Measurements from ENCODE around the gene TRMT112.
"Not testable (repeated sequence)": the region's sequence is repeated elsewhere in the genome, so short reads cannot be mapped to it uniquely, and the experiment has no call there.

The TRMT112 gene

DNA sequence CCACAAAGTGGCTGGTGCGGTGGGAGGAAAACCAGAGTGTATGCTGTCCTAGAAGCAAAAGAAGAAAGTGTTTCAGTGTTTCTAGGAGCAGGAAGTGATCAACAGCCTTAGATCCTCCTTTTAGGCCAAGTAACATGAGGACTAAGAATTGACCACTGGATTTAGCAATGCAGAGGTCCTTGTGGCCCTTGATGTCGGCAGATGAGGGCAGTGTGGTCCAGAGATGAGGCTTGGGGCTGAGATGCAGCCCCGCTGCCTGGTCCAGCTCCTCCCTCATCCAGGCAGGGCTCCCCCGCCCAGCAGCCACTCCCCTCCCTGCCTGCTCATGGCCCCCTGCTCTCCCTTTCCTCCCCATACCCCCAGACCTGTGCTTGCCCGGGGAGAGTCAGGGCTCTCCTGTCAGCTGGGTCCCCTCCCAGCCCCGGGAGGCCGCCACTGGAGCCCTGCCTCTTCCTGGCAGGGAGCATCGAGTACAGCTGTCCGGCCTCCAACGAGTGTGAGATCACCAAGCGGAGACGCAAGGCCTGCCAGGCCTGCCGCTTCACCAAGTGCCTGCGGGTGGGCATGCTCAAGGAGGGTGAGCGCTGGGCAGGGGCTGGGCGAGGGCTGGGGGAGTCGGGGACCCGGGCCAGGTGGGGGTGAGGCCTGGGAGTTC is 3.7 kb downstream of the TRMT112 start:
- DNase-seq (ENCODE audit: low read depth in 1 of 2, low spot score in 1 of 2) = no peak

DNA sequence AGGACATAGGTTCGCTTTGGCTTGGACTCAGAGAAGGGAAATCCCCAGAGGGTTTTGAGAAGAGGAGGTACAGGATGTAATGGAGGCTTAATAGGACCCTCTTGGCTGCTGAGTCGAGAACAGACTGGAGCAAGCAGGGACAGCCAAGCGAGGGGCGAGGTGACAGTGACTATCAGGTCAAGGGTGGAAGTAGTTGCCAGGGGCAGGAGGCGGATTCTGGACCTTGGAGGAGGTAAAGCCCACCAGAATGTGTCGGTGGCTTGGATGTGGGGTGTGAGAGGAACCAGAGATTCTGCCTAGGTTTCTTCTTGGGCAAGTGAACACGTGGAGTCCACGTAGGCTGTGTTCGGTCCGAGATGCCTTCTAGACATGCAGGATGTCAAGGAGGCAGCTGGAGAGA is 4.4 kb downstream of the TRMT112 start:
- no peak for DNase-seq (ENCODE audit: low read depth in 1 of 2, low spot score in 1 of 2)

DNA sequence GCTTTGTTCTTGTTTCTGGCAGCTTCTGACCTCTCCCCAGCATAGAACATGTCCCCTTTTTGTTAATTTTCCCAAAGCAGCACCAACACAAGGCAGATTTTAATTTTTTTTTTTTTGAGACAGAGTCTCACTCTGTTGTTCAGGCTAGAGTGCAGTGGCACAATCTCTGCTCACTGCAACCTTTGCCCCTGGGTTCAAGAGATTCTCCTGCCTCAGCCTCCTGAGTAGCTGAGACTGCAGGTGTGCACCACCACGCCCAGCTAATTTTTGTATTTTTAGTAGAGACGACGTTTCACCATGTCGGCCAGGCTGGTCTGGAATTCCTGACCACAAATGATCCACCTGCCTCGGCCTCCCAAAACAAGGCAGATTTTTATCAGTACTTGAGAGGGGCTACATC is 9.6 kb downstream of the TRMT112 start:
- DNase-seq (ENCODE audit: low read depth in 1 of 2, low spot score in 1 of 2) = not testable (repeated sequence)

DNA sequence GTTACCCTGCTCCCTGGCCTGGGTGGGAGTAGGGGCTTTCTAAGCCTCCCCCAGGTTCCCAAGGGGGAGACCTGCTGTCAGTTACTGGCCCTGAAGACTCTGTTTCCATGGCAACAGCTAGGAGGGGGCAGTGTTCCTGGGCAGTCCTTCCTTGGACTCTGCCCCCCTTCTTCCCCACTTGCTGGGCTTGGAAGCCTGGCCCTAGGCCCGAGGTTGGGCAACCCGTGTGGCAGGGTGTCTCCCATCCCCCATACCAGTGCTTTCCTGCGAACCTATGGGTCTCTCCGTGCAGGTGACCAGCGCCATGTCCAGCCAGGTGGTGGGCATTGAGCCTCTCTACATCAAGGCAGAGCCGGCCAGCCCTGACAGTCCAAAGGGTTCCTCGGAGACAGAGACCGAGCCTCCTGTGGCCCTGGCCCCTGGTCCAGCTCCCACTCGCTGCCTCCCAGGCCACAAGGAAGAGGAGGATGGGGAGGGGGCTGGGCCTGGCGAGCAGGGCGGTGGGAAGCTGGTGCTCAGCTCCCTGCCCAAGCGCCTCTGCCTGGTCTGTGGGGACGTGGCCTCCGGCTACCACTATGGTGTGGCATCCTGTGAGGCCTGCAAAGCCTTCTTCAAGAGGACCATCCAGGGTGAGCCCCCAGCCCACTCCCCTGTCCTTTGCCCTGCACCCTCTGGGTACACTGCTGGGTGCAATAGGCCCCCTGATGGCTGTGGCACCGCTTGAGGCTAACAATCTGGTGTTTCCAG is 10.3 kb downstream of the TRMT112 start:
- DNase-seq (ENCODE audit: low read depth in 1 of 2, low spot score in 1 of 2) = no peak

DNA sequence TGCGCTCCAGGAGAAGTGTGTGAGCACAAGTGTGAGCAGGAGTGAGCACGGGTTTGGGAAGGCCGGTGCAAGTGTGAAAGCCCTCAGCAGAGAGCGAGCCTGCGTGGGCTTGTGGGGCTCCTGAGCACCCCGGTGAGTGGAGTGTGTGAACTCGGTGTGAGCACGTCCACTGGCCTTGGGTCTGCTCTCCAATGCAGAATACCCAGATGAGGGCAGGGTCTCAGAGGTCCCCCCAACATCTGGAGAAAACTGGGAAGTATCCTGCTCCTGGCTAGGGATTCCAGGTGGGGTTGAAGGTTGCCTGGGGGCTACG is 10.8 kb downstream of the TRMT112 start:
- no peak for DNase-seq (ENCODE audit: low read depth in 1 of 2, low spot score in 1 of 2)

DNA sequence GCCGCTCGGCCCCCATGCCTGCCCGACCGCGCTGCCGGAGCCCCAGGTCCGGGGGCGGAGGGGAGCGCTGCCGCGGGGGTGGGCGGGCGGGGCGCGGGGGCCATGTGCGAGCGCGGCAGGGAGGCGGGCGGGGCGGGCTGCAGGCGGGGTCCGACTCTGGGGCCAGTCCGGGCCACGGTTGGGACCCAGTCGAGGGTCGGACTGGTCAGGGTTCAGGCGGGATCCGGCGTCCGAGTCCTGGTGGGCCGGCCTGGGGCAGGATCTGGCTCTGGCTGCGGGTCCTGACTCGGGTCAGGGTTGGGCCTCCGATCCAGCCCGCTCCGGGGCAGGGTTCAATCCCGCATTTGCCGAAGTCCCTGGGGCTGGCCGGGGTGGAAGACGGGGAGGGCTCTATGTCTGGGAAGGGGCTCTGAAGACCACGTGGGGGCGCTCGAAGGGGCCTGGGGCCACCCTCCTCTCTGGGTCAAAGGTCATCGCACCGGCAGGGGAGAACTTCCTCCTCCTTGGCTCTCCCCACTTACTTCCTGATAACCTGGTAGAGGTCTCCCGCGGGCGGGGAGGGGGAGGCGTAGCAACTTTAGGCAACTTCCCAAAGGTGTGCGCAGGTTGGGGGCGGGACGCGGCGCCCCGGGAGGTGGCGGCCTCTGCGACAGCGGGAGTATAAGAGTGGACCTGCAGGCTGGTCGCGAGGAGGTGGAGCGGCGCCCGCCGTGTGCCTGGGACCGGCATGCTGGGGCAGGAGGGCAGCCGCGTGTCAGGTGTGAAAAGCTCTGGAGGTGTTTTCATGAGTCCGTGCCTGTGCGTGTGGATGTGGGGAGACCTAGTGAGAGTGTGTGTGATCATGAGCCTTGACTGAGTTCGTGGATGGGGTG is 11.4 kb downstream of the TRMT112 start:
- peak; percentile 48 to 57 for DNase-seq (ENCODE audit: low read depth in 1 of 2, low spot score in 1 of 2)

DNA sequence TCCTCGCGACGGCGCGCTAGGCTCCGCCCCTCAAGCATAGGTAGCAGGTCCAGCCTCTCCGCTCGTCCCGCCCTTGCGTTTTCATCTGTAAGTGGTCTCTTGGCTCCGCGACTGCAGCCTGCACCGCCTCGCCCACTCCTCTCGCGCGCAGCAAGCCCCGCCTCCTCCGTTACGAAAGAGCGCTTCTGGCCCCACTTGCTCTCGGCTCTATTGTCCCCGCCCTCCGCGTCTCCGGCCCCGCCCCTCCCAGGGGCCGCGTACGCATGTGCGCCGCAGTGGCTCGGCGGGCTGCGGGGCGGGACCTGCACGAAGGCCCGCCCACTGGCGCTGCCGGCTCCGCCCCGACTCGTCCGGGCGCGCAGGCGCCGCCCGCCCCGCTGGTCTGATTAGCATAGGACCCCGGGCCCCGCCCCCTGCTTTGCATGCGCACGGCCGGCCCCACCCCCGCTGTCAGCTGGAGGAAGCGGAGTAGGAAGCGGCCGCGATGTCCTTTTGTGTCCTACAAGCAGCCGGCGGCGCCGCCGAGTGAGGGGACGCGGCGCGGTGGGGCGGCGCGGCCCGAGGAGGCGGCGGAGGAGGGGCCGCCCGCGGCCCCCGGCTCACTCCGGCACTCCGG is 12.2 kb downstream of the TRMT112 start, which contains the start of gene ESRRA:
Gene ESRRA, plus strand, starts transcription at position 450 of the 616 bp plus-strand sequence. CDS start 1,656 bp downstream, outside the sequence.
- peak; percentile 99 for DNase-seq (ENCODE audit: low read depth in 1 of 2, low spot score in 1 of 2)

DNA sequence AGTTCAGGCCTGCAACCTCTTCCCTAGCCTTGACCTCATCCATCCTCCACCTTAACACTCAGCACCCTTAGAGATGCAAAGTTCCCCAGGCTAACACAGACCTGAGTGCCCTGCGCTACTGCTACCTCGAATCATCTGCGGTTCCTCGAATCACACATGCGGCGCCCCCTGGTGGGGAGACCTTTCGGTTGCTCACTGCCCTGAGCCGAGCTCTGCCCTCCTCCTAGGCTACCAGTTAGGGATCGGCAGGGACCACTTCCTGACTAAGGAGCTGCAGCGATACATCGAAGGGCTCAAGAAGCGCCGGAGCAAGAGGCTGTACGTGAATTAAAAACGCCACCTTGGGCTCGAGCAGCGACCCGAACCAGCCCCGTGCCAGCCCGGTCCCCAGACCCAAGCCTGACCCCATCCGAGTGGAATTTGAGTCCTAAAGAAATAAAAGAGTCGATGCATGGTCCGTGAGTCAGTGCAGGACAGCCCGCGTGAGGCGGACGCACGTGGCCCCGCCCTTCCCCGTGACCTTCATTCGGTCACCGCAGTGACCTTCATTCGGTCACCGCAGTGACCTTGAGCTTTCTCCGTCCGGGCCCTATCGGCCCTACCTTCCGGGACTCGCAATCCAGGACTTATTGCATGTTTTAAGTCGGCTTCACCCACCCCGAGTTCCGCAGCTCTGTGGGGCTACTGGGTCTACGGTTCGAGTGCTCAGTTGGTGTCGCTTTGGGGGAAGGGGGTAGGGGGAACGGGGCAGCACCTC is 12.9 kb downstream of the TRMT112 start:
- peak; percentile 88 to 92 for DNase-seq (ENCODE audit: low read depth in 1 of 2, low spot score in 1 of 2)

DNA sequence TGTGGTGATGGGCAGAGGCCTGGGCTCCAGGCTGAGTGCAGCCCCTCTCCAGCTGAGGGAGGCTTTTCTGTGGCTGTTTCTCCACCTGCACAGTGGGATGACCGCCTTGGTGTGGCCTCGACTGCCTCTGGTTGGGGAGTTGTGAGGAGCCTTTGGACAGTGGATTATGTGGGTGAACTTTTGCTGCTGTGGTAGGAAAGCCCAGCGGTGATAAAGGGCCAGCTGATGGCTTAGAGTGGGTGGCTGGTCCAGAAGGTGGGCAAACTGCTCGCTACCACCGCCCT is 13.4 kb downstream of the TRMT112 start:
- no peak for DNase-seq (ENCODE audit: low read depth in 1 of 2, low spot score in 1 of 2)

DNA sequence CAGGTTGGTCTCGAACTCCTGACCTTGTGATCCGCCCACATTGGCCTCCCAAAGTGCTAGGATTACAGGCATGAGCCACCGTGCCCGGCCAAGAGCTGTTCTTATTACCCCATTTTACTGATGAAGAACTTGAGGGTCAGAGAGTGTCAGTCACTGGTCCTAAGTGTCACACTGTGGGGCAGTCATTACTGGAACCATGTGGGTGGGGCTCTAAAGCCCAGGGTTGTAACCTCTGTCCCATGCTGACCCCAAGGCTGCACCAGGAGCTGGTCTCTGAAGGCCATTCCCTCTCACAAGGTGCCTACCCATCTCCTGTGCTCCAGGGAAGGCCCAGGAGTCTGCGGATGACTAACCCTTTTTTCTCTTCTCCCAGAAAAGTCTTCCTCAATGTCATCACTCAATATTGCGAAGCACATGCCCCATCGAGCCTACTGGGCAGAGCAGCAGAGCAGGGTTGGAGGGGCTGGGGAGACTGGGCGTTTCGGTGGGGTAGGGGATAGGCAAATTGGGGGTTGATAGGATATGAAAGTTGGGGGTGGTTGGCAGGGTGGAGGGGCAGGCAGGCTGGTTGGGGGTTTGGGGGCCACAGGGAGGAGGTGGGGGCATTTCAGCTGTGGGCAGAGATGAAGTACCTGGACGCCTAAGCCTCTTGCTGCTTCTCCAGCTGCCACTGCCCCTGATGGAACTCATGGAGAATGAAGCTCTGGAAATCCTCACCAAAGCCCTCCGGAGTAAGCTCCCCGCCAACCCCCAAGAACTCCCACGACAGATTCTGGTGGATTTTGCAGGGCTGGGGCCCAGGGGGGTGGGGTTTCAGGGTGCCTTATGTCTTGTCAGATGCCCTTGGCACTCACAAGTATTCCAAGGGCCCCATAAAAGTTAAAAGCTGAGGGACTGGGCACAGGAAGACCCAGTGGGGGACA is 14.0 kb downstream of the TRMT112 start:
- no peak for DNase-seq (ENCODE audit: low read depth in 1 of 2, low spot score in 1 of 2)

DNA sequence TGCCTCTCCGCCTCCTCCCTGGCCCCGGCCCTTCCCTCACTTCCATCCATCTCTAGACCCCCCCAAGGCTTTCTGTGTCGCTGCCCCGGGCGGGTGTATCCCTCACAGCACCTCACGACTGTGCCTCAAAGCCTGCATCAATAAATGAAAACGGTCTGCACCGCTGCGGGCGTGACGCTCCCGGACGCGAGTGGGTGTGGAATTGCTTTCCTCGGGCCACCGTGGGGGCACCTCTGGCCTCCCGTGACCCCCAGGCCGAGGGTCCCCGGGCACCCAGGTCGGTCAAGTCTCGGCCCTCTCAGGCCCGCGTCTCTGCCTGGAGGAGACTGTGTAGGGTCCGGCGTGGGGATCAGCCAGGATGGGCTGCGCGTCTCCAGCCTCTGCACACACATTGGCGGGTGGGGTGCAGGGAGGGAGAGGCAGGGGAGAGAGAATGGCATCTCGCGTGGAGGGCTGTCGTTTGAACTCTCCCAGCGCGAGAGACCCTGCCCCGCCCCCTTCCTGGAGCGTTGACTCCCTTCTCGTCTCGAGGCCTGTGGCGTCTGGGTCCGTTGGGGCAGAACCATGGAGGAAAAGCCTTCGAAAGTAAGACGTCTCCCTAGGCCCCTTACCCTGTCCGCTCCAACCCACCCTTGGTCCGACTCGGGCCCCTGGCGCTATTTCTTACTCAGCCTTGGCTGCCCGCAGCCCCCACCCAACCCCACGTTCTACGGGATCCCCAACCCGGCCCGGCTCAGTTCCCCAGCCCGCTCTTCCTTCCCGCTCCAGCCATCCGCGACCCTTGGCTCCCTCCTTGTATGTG is 17.3 kb downstream of the TRMT112 start, which contains the start of gene CATSPERZ:
Gene CATSPERZ, plus strand, starts transcription at position 512 of the 802 bp plus-strand sequence. Its CDS starts 53 bp downstream, at position 565.
- no peak for DNase-seq (ENCODE audit: low read depth in 1 of 2, low spot score in 1 of 2)

DNA sequence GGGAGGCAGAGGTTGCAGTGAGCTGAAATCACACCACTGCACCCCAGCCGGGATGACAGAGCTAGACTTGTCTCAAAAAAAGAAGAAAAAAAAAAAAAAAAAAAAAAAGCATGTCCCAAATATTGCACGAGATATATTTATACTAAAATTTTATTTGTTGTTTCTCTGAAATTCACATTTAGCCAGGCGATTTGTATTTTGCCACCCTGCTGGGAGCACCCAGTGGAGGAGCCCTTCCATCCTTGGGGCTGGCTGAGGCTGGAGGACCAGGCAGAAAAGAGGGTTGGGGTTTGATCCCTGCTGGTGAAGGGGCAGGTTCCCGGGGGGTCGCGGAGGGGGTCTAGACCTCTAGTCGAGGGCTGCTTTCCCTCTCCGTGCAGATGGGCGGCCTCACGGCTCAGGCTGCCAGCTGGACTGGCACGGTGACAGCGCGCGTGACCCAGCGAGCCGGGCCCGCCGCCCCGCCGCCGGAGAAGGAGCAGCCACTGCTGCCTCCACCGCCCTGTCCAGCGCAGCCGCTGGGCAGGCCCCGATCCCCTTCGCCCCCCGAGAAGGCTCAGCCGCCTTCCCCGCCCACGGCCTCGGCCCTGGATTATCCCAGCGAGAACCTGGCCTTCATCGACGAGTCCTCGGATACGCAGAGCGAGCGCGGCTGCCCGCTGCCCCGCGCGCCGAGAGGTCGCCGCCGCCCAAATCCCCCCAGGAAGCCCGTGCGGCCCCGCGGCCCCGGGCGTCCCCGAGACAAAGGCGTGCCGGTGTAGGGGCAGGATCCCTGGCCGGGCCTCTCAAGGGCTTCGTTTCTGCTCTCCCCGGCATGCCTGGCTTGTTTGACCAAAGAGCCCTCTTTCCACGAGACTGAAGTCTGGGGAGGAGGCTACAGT is 18.2 kb downstream of the TRMT112 start:
- no peak for DNase-seq (ENCODE audit: low read depth in 1 of 2, low spot score in 1 of 2)

DNA sequence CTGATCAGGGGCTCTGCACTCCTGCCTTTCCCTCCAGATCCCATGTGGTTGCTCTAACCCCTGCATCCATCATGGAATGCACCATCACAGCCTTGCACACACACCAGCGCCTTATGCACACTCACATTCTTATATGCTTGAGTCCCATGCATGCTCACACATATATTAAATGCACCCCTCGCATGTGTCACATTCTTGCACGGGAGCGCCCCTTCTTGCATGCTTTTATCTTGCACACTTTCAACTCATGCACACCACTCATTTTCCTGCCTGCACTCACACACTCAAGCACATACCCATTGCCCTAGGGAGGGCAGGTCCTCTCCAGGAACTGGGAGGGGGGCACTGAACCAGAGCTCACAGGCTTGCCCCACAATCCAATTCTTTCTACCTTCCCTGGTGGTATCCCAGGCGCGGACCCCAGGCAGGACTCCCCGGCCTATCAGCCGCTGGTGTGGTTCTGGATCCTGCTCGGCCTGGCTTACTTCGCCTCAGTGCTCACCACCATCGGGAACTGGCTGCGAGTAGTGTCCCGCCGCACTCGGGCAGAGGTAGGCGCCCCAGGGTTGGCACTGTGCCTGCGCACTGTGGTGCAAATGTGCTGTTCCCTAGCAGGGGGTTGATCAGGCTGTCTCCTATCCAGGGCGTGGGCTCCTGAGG is 19.5 kb downstream of the TRMT112 start:
- DNase-seq (ENCODE audit: low read depth in 1 of 2, low spot score in 1 of 2) = no peak

DNA sequence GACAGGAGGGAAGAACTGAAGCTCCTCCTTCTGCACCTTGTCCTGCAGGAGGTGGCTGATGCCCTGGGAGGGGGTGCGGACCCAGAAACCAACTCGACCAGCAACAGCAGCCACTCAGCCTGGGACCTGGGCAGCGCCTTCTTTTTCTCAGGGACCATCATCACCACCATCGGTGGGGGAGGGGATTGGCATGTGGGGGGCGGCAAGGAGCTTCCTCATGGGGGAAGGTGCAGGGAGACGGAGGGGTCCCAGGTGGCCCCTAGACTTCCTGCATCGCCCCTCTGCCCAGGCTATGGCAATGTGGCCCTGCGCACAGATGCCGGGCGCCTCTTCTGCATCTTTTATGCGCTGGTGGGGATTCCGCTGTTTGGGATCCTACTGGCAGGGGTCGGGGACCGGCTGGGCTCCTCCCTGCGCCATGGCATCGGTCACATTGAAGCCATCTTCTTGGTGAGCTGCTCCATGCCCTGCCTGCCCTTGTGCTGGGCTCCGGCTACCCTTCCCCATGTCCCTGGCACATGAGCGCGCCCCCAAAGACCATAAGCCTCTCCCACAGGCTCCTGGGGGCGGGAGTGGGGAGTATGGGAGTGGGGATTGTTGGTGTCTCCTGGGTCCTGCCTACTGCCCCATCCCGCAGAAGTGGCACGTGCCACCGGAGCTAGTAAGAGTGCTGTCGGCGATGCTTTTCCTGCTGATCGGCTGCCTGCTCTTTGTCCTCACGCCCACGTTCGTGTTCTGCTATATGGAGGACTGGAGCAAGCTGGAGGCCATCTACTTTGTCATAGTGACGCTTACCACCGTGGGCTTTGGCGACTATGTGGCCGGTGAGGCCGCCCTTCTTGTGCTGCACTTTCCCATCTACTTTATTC is 20.3 kb downstream of the TRMT112 start:
- no peak for DNase-seq (ENCODE audit: low read depth in 1 of 2, low spot score in 1 of 2)

DNA sequence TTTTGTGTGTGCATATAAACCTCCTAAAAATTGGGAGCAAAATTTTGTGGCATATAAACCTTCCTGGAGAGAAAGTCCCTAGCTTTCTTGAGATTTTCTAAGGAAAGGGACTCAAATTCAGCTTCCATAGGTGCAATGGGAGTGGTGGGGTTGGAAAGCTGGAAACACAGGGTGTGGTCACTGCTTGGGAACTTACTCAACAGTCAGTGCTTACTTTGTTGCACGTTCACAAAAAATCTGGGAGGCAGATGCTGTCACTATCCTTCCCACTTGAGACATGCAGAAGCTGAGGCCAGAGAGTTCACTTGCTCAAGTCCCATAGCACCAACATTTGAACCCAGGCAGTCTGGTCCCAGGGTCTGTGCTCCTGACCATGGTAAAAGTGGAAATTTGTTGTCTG is 21.1 kb downstream of the TRMT112 start:
- DNase-seq (ENCODE audit: low read depth in 1 of 2, low spot score in 1 of 2) = no peak

DNA sequence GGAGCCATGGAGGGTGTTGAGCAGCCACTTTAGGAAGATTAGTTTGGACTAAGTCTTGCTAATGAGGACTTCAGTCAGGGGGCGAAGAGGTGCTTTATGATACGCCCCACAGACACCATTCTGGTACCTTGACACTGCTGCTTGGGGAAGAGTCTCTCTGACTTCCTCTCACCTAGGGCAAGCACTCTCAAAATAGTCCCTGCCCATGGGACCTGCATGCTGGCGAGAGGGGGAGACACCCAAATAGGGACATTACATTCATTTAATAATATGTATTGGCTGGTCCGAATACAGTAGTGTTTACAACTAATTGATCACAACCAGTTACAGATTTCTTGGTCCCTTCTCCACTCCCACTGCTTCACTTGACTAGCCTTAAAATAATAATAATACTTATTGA is 21.6 kb downstream of the TRMT112 start:
- DNase-seq (ENCODE audit: low read depth in 1 of 2, low spot score in 1 of 2) = no peak
